Measurements from ENCODE around the gene FAM193A.
A peak's percentile ranks its signal among the peaks of the same experiment; 100 is the strongest.
"Not testable (repeated sequence)": the region's sequence is repeated elsewhere in the genome, so short reads cannot be mapped to it uniquely, and the experiment has no call there.

FAM193A gene, protein sequence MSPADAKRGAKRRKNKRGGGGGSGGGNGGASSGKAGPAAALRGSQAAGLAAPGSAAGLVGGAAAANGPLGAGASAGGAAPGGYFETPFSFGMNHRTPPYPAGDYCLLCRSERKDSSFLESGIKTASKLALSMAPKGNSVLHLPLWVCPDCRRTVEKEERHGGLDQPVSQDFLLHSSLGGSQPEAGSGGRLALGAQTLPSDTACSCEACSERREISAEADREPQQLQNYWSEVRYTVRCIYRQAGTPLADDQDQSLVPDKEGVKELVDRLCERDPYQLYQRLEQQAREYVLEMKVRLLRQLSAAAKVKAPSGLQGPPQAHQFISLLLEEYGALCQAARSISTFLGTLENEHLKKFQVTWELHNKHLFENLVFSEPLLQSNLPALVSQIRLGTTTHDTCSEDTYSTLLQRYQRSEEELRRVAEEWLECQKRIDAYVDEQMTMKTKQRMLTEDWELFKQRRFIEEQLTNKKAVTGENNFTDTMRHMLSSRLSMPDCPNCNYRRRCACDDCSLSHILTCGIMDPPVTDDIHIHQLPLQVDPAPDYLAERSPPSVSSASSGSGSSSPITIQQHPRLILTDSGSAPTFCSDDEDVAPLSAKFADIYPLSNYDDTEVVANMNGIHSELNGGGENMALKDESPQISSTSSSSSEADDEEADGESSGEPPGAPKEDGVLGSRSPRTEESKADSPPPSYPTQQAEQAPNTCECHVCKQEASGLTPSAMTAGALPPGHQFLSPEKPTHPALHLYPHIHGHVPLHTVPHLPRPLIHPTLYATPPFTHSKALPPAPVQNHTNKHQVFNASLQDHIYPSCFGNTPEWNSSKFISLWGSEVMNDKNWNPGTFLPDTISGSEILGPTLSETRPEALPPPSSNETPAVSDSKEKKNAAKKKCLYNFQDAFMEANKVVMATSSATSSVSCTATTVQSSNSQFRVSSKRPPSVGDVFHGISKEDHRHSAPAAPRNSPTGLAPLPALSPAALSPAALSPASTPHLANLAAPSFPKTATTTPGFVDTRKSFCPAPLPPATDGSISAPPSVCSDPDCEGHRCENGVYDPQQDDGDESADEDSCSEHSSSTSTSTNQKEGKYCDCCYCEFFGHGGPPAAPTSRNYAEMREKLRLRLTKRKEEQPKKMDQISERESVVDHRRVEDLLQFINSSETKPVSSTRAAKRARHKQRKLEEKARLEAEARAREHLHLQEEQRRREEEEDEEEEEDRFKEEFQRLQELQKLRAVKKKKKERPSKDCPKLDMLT (N-terminal part only)

DNA sequence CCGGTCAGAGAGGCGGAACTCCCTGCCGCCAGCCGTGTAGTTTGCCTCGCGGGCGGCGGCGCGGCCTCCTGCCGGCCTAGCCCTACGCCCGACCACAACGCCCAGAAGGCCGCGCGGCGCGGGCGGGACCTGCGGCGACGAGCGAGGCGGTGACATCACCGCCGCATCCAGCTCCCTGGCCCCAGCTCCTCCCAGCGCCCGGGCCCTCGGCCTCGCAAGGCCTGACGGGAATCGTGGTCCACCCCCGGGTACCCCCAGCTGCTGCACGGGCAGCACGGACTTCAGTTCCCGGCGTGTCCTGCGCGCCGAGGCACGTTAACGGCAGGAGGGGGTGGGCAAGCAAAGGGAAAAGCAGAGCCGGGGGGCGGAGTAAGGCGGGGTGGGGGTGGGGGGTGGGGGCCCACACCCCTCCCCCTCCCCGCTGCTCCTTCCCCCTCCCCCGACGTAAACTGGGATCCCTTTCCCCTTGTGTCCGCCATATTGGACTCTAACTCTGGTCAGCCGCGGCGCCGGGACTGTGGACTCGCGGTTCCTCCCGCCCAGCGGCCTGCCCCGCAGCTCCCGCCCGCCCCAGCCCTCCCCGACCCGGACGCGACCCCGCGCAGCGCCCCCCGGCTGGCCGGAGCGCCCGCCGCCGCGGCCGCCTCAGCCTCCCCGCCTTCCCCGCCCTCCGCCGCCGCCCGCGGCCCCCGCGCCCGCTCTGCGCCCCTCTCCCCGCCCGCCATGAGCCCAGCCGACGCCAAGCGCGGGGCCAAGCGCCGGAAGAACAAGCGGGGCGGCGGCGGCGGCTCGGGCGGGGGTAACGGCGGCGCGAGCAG, at the start of gene FAM193A:
Gene FAM193A, plus strand, starts transcription at position 455 of the 818 bp plus-strand sequence. Its CDS starts 269 bp downstream, at position 724.
- peak; percentile 98 for DNase-seq (ENCODE audit: low read depth, low spot score)

DNA sequence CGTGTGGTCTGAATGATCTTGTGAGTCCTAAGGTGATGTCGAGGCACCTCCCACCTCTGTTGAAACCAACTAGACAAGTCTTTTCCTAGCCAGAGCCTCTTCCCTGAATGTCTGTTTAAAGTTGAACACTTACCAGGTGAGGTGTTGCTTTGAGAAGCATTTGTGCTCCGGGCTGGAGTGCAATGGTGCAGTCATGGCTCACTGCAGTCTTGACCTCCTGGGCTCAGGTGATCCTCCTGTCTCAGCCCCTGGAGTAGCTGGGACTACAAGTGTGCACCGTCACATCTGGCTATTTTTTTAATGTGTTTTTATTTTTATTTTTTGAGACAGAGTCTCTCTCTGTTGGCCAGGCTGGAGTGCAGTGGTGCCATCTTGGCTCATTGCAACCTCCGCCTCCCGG, 49.5 kb upstream of the FAM193A start:
- DNase-seq (ENCODE audit: low read depth, low spot score), result no peak

DNA sequence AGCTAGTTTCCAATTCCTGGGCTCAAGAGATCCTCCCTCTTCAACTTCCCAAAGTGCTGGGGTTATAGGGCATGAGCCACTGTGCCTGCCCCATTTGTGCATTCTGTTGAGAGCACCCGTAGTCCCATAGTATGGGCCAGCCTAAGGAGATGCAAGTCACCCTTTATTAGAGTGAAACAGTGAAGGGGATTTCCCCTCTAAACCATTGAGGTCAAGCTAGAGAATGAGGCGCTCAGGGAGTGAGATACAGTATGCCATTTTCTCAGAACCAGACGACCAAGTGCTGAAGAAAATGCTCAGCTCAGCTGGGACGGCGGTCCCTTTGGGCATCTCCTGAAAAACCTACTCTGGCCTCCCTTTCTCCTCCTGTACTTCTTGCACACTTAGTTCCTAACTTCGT, 48.8 kb upstream of the FAM193A start:
- DNase-seq (ENCODE audit: low read depth, low spot score), result no peak

DNA sequence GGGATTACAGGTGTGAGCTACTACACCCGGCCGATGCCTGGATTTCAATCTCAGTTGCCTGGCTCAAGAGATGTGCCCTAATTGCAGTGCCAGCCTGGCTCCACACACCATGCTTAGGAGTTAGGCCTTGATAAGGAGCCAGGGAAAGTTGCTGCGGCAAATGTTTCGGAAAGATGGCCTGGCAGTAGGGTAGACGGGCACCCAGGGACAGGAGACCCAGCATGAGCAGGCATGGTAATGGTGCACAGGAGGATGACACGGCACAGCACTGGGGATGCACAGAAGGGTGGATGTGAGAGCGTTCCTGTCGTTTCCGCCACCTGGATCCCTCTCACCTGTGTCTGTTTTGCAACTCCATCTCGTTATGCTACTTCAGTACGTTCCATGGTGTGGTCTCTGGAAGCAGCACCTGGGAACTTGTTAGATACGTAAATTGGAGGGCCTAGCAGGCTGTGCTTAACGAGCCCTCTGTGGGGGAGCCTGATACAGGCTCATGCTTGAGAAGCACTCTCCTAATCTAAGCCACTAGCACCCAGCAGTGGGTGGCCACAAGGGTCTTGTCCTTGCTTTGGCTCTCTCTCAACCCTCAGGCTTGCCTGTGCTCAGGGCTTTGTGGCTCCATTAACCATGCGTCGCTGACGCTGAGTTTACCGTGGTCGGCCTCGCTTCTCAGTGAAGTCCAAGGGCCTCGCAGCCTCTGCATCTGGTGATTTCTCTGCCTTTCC, 47.2 kb upstream of the FAM193A start:
- no peak for DNase-seq (ENCODE audit: low read depth, low spot score)

DNA sequence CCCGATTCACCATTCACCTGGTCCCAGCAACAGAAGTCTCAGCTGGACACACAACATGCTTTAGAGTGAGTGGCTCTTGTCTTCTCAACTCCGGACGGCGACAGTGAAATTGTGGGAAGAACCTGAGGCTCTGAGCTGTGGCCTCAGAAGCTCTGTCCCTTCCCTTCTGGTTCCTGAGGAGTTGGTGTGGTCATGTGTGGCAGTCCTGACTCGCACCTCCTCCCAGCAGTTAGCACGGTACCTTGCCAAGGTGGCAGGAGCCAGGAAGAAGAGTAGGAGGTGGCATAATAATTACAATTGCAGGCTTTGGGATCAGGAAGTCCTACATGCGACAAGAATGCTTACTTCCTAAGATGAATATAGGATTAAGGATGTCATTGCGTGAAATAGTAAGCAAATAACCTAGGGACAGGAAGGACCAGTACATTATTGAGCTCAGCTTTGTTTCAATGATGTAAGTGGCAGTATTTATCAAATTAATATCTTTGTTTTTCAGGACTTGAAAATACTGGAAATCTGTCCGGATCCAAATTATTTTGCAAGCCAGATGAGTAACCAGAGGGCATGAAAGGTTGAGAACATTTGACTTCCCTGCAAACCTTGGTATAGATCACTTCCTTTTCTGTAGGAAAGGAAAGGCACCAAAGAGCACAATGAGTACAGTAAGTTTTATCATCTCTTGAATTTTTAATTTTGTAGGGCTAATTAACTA, 46.5 kb upstream of the FAM193A start:
- no peak for DNase-seq (ENCODE audit: low read depth, low spot score)

DNA sequence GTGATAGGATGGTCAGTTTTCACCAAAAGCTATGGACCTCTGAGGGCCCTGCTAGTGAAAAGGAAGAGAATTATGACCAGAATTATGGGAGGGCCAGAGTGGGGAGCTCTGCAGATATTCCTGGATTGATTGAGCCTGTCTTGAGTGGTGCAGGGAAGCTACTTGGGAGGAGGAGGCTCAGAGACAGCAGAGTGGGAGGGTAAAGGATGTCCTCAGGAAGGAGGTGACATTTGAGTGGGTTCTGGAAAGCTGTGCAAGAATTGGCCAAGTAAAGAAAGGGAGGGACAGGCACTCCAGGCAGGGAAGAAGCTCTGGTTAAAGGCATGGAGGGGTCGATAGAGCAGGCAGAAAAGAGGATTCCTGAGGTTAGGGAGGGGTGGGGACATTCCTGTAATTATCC, 43.5 kb upstream of the FAM193A start:
- DNase-seq (ENCODE audit: low read depth, low spot score), result no peak

DNA sequence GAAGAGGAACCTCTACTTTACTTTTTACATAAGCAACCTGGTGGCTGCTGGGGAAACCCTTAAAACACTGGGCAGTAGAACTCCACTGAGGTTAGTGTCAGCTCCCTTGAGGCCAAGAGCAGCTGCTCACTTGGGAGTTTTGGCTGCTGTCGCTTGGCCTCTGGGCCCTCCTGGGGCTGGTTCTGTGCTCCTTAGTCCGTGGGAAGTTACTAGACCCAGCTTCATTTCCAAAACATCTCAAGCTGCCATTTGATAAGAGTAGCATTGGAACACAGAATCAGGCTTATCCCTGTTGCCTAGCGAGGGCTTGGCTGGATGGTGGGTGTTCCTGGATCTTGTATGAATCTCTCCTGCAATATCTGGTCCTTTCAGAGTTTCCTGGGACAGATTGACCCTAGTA, 41.5 kb upstream of the FAM193A start:
- DNase-seq (ENCODE audit: low read depth, low spot score), result no peak

DNA sequence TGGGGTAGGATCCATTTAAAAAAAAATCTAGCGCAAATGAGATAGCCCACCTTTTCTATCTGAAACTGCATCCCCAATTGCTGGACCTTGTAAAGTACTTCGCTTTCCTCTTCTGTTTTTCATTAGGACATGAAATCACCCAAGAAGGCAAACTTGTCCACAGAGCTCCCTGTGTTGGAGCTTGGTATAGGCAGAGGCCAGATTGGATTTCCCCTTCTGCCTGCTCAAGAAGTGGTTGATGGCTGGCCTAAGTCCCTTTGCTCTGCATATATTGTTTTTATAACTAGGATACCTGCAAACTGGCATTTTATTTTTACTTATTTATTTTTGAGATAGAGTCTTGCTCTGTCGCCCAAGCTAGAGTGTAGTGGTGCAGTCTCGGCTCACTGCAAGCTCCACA, 39.1 kb upstream of the FAM193A start:
- no peak for DNase-seq (ENCODE audit: low read depth, low spot score)

DNA sequence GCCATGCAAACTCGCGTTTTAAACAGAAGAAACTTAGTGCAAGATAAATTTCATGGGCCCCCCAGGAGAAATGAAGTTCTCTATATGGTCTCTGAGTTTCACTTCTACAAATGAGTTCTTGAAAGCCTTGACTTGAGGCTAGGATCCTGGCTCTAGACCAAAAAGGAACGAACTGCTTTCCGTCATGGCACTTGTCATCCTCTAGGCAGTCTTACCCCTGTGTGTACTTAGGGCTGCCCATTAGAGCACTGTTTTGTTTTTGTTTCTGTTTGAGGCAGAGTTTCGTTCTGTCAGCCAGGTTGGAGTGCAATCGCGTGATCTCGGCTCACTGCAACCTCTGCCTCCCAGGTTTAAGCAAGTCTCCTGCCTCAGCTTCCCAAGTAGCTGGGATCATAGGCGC, 38.5 kb upstream of the FAM193A start:
- DNase-seq (ENCODE audit: low read depth, low spot score), result no peak

DNA sequence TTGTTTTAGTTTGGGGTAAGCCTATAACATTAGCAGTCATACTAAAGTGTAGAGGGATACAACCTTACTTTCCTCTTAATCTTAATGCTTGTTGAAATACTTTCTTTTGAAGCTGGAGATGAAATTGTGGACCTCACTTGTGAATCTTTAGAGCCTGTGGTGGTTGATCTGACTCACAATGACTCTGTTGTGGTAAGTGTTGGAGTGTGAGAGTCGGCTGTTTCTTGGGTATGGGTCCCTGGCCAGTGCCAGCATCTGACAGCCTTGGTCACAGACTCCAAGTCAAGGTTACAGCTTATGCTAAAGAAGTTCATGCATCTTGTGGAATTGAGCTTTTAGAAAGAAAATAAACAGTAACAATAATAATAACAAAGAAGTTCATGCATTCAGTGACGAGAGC, 35.9 kb upstream of the FAM193A start:
- no peak for DNase-seq (ENCODE audit: low read depth, low spot score)

DNA sequence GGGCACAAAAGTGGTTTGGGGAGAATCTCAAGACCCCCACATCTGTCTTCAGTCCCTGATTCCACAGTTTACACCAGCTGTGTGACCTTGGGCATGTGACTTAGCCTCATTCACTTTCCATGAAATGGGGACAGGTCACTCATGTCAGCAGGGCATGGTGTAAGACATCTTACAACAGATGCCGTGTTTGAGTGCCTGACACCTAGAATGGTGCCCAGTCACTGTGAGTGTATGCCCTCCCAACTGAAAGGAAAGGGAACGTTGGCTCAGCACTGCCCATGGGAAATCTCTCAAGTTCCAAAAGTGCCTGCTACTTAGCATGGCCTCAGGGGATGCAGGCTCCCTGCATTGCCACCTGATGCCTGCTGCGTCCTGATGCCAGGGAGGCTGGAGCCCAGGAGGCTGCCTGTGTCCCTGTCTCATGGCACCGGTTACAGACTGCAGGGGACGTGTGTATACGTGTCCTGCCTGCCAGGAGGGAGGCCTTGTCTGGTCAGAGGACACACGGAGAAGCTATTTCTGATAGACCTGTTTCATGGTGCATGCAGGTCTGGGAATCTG, 35.3 kb upstream of the FAM193A start:
- DNase-seq (ENCODE audit: low read depth, low spot score), result no peak

DNA sequence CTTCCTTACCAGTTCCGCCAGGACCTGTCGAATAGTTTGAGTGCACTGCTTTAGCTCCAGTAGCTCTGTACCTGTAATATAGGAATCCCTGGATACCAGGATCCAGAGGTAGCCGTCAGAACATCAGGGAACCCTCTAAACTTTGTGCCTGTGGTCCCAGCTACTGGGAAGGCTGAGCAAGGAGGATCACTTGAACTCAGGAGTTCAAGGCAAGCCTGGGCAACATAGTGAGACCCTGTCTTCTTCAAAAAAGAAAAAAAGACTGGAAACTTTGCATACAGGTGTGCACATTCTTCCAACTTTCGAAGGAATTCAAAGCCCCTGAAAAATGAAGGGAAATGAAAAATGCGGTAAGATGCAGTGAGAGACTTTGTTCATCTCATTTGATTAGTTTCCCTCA, 32.6 kb upstream of the FAM193A start:
- DNase-seq (ENCODE audit: low read depth, low spot score), result no peak

DNA sequence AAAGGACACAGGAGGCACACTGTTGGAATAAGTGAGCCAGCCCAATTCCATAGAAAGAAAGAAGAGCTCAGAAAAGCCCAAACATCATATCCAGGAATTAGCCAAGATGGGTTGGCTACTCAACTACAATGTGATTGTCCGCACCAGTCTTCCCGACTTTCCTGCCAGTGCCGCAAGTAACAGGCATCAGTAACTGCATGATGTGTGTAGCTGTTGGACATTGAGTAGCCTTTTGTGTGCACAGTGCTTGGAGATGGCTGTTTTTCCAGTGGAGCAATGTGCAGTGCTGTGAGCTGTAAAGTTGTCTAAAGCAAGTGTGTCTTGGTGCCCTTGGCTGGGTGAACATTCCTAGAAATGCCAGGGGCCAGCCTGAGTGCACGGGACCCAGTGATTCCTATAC, 29.2 kb upstream of the FAM193A start:
- DNase-seq (ENCODE audit: low read depth, low spot score), result no peak

DNA sequence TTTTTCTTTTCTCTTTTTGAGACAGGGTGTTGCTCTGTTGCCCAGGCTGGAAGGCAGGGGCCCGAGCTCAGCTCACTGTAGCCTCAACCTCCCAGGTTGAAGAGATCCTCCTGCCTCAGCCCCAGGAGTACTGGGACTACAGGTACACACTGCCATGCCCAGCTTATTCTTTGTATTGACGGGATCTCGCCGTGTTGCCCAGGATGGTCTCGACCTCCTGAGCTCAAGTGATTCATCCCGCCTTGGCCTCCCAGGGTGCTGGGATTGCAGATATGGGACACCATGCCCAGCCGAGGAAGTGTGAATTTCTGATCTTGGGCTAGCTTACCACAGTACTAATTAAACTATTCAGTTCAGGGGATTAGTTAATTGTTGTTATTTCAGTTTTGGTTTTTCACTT, 28.6 kb upstream of the FAM193A start:
- no peak for DNase-seq (ENCODE audit: low read depth, low spot score)

DNA sequence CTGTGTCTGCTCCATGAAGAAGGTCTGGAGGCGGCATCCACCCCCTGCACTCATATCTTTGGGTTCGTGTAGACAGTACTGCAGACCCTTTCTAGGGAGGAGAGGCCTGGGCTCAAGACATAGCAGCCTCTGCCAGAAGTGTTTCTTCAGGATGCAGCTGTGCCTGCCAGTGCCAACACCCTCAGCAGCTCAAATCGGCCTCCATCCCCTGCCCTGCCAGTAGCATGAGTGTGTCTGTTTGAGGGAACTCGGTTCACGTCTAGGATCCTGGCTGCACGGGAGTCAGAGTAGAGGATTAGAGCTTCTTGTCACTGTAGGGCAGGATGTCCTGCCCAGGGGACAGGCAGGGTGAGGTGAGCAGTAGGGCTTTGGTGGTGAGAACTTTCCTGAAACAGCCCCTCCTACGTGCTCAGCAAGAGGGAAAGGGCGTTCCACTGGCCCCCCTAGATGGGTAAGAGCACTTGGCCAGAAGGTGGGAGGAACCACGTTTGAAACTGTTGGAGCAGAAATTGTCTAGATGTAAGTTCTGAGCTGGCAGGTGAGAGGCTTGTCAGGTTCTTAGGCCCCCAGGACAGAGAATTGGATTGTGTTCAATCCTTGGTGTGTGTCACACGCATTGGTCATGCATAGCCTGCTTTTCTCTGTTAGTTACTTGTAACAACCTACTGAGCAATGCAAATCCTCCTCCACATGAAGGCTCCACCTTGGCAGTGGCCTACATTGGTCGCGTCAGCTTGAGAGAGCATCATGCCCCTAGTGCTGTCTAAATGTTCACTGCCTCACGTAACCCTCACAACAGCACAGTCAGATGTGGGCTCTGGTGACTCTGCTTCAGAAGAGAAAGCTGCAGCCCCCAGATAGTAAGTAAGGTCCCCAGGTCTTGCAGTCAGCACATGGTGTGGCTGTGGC, 25.8 kb upstream of the FAM193A start:
- DNase-seq (ENCODE audit: low read depth, low spot score), result no peak

DNA sequence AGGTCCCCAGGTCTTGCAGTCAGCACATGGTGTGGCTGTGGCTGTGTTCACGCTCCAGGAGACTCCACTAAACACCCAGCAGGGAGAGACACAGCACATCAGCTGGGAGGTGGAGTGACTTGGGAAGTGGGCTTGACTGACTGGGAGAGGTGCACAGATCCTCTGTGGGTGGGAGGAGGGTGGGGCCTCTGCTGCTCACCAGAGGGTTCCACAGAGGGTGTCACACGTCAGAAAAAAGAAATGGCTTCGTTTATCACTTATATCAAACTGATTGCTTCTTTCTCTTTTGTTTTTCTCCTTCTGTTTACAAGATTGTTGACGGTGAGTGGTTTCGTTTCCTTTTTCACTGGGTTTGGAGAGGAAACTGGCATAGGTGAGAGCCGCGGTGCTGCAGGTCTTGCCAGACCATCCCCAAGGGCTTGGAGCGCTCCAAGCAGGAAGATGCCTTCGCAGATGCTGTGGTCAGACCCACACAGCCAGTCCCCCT, 24.8 kb upstream of the FAM193A start:
- no peak for DNase-seq (ENCODE audit: low read depth, low spot score)

DNA sequence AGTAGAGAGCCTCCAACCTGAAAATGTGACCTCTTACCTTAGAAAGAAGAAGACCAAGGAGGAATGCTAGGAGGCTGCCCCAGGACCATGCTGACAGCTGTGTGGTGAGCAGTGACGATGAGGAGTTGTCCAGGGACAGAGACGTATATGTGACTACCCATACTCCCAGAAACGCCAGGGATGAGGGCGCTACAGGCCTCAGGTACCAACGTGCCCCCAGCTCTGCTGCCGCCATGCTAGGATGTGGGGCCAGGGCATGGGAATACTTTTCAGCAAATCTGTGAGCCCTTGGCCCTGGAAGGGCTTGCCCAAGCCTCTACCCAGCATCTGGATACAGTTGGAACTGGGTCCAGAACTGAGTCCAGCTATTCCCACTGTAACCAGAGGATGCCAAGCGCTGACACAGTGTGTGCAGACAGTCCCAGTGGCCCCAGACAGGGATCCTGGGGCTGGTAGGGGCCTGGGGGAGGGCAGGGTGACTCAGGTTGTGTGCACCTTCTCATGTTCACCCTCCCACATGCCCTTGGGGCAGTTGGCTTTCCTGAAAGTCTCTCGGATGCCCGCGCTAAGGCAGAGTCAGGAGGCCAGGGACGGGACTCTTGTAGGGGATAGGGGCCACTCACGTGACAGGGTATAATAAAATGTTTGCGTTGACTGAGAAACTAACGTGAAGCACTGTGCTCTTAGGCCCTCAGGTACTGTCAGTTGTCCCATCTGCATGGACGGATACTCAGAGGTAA, 23.9 kb upstream of the FAM193A start:
- DNase-seq (ENCODE audit: low read depth, low spot score), result no peak

DNA sequence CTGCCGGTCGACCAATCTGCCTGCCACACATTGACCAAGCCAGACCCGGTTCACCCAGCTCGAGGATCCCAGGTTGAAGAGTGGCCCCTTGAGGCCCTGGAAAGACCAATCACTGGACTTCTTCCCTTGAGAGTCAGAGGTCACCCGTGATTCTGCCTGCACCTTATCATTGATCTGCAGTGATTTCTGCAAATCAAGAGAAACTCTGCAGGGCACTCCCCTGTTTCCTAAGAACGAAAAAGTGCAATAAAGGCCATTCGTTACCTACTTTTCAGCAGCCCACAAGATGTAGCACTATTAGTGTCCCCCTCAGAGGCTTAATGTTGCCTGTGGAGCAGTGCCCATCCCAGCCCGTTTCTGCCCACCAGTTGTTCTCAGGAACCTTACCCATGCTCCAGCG, 22.3 kb upstream of the FAM193A start:
- DNase-seq (ENCODE audit: low read depth, low spot score), result not testable (repeated sequence)
